GM21825 (cell line): ENCODE measurements around the gene MPPED1.

ENCODE experiments used
- ATAC-seq: cut with Tn5 transposase; IDR thresholded peaks from one replicate; pipeline ENCODE4 v1.9.1; 2021; ENCODE audit warnings: mild to moderate bottlenecking, moderate library complexity; ENCODE audit not compliant: unreplicated experiment

MPPED1 gene

DNA sequence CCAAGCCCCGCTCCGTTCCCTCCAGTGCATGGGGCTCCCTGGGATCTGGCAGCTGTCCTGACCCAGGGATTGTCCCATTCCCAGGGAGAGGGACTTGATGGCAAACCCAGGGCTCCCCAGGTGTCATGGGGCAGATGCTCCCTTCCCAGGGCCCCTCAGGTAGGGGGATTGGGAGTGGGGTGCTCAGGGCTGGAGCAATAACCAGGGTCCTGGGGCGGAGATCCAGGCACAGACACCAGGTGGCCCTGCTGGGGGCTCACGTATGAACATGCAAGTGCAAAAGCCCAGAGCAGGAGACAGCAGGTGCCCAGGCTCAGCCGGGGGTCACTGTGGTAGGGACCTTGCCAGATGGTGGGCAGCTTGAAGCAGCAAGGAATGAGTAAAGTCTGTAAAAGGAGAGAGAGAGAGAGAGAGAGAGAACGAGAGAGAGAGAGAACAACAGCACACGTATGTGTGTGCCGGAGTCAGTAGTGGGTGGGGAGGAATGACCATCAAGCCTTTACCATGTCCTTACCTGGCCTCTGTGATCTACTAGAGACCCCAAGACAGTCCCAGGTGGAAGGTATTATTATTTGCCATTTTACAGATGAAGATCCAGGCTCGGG lies 19.3 kb upstream of the MPPED1 start:
- no peak for ATAC-seq

GRCh38 chr22:43393132-43393843 lies 18.5 kb upstream of the MPPED1 start:
- ATAC-seq, result no peak

DNA sequence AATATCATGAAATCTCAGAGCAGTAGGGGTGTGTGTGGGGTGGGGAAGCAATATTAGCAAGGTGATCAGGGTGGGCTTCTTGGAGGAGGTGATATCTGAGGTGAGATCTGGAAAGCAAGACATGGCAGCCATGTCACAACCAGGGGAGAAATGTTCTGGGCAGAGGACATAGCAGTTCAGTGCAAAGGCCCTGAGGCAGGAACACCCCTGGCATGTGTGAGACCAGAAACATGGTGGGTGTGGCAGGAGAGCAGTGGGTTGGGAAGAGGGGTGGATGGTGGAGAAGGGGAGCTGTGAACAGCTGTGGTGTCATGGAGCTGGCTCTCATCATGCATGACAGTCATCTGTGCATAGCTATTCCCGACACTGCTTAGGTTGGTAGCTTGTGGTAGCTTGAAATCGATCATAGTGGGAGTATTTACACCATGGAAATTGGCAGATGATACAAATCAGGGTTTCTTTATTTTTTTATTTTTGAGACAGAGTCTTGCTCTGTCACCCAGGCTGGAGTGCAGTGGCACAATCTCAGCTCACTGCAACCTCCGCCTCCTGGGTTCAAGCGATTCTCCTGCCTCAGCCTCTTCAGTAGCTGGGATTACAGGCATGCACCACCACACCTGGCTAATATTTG lies 17.9 kb upstream of the MPPED1 start:
- no peak for ATAC-seq

DNA sequence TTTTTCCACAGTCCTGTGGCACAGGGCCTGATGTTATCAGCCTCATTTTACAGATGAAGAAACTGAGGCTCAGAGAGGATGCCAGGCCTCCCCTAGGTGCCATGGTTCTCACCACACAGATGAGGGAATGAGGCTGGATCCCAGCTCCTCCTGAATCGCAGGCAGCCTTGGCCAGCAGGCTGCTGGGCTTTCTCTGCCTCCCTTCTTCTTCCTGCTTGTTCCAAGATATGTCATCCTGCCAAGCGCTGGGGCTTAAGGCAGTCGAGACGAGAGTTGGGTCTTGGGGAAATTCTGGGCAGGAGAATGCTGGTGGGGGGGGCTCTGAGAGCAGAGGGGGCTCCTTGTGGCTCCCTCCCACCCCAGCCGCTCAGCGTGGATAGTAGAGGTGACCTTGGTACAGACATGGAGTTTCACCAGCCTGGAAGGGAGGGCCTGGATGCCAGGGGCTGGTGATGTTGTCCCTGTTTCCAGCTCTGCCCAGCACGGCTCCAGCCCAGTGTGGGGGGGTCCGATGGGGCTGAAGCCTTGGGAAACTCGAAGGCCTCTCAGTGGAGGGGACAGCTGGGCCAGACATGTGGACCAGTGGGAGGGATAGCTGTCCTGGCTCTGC lies 16.6 kb upstream of the MPPED1 start:
- ATAC-seq, result no peak

DNA sequence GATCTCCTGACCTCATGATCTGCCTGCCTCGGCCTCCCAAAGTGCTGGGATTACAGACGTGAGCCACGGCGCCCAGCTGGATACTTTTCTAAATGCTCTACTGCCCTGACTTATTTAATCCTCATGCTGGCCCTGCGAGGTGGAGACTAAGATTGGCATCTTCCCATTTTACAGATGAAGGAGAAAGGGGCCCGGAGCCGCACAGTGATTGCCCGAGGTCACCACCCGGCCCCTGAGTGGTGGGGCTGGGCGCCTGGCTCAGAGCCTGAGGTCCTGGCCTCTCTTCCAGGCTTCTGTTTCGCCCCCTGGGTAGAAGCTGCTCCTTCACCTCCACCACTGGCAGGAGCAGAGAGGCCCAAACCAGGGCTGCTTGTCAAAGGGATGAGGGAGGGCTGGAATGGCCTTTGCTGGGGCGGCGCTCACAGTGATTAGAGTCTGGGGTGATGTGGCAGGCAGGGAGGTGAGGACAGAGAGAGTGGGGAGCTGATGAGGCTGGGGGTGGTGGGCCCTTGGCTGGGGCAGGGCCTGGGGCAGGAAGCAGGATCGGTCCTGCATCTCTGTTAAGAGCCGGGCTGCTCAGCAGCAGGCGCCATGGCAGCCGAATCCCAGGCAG lies 15.4 kb upstream of the MPPED1 start:
- ATAC-seq, result no peak

DNA sequence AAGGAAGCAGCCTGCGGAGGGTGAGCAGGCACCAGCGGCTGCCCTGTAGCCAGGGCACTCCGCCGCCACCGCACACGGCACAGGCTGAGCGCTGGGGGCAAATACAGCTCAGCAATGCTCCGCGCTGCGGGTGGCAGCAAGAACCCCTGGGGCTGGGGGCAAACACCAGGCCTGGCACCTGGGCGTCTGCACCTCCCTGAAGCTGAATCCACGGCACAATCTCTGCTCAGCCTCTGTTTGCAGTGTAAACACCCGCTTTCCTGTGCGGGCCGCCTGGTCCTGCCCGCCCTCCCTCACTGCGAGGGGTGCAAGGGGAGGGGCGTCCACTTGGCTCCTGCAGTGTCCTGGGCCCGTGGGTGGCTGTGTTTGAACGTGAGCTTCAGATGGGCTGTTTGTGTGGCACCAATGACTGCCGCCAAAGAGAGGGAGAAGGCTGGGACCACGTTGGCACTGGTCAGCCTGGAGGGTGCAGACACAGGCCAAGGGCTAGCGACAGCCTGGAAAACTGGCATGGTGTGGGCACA lies 14.8 kb upstream of the MPPED1 start:
- no peak for ATAC-seq

- ATAC-seq, result no peak
These were observed 14.0 kb upstream of the MPPED1 start for GRCh38 chr22:43397766-43398165.

DNA sequence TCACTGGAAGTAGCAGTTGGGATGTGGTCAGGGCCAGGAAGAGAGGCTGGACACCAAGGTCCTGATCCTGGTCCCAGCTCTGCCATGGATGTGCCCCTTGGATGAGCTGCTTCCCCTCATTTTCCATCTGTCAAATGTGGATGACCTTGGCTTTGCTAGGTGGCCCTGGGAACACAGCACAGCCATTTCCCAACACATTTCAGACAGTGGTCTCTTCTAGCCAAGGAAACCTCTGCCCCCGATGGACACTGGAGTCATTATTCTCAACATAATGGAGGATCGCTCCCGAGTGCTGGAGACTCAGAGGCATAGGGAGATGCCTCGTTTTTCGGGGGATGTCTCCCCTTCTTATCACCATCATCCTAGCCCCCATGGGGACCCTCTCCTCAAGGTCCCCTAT lies 13.6 kb upstream of the MPPED1 start:
- ATAC-seq, result no peak

DNA sequence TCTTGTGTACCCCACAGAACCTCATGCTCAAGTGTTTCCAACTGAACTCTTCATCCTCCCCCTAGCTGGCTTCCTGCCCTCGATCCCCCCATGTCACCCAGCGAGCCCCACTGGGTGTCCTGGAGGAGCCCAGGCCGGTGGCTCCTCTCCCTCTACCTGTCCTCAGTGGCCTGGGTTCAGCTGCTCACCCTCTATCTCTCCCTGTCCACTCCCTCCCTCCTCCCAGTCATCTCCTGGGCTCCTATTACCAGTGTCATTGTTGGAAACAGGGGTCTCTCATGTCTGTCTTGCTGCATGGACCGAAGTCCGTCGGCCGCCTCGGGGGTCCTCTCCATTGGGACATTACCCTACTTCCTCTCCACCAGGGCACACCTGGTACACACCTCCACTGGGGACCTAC lies 12.9 kb upstream of the MPPED1 start:
- ATAC-seq, result no peak

GRCh38 chr22:43399338-43399979 lies 12.4 kb upstream of the MPPED1 start:
- no peak for ATAC-seq

GRCh38 chr22:43399980-43400358 lies 11.8 kb upstream of the MPPED1 start:
- no peak for ATAC-seq

GRCh38 chr22:43400449-43400848 lies 11.4 kb upstream of the MPPED1 start:
- no peak for ATAC-seq

DNA sequence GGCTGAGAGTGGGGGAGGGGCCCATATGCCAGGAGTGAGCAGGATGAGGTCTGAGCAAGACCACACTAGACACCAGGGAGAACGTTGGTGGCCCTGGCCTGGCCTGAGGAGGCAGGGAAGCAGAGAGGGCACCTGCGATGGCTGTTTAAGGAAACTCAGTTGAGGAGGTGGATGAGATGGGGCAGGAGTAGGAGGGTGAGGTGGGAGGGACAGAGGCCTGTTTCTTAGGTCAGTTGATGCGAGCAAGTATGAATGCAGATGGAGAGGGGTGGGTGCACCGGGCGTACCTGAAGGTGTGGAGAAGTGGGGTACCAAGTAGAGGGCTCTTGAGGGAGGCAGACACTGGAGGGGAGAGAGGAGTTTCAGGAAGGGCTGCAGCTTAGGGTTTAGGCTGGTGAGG lies 10.6 kb upstream of the MPPED1 start:
- no peak for ATAC-seq

DNA sequence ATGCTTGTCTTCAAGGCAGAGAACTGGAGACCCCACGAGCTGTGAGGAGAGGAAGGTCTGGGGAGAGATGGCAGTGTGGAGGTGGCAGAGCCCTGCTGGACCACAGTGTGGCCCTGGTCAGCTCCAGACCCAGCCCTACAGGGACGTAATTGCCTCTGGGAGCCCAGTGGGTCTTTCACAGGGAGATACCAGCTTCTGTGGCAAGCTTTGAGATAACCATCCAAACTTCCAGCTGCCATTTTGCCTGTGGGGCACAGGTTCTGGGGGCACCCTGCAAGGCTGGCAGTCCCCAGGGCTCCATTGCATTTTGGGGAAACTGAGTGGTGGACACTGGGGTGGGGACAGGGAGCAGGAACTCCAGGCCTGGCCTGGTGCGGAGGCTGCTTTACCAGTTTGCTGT lies 10.2 kb upstream of the MPPED1 start:
- no peak for ATAC-seq

- no peak for ATAC-seq
These were observed 9.7 kb upstream of the MPPED1 start for GRCh38 chr22:43402128-43402527.

DNA sequence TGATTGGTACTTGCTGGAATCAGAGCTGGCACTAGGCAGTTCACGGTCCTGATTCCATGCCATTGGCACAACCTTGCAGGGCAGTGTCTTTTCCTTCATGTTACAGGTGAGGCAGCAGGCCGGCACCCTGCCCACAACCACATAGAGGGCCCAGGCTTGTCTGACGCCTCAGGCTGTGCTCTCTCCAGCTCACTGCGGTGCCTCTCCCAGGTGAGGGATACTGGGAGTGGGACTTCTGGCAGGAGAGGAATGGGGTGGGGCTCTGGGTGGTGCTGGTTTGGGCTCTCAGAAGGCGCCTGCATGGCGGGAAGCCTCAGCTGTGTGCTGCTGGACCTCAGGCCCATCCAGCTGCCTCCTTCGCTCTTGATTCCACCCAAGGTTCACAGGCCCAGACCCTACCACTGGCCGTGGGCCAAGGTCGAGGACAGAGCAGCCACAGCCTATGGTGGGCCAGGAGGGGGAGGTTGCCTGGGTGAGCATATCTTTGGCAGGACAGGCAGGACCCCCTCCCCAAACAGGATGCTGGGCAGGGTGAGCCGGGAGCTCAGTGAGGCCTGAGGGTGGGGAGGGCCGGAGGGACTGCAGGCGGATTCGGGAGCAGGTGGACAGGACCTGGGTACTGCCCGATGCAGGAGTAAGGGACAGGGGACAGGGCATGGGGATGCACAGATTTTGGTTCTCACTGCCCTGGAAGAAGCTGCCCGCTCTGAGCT lies 7.0 kb upstream of the MPPED1 start:
- no peak for ATAC-seq

- ATAC-seq, result no peak
These were observed 5.5 kb upstream of the MPPED1 start for GRCh38 chr22:43406186-43406790.

GRCh38 chr22:43407591-43407990 lies 4.2 kb upstream of the MPPED1 start:
- no peak for ATAC-seq

GRCh38 chr22:43408009-43408408 lies 3.8 kb upstream of the MPPED1 start:
- no peak for ATAC-seq

DNA sequence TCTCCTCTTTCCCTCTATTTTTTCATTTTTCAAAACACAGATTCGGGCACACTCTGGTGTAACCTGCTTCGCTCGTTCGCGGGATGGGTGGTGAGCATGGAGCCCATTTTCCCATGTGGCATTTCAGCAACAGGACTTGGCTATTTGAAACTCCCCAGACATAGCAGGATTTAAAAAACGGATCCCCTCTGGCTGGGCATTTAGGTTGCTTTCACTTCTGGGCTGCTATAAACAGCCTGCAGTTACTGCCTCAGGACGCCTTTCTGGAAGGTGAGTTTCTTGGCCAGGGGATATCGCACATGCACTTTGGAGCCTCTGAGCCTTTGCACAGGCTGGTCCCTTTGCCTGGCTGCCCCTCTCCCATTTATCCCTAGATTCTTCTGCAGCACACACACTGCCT lies 2.8 kb upstream of the MPPED1 start:
- ATAC-seq, result no peak
